ENCODE data around the gene NSL1. TPM values are rescaled to one million over a fixed set of nuclear protein-coding genes. Genes with fewer than 3 reads are reported as not detected.

The NSL1 gene
- total and polyA plus RNA-seq, 2 donors from 2014 or later, result 19.5 to 34.5 TPM

- Histone ChIP-seq H3K36me3 (ENCODE audit: control insufficient read depth in 2 of 3, insufficient read depth in 3 of 3, low read length in 3 of 3) (no peaks in the 10 kb centered on the region), H3K27ac (ENCODE audit: low read depth in 2 of 2, low read length in 2 of 2) (no peak overlapping the region), H3K9ac (ENCODE audit: low read length in 3 of 3) (no peak overlapping the region), H3K4me1 (ENCODE audit: control insufficient read depth in 2 of 3, insufficient read depth in 2 of 3, low read depth in 1 of 3, low read length in 3 of 3) (no peaks in the 10 kb centered on the region), H3K4me3 (ENCODE audit: low read length in 3 of 3) (no peak overlapping the region), H3K9me3 (ENCODE audit: control insufficient read depth in 2 of 3, insufficient read depth in 1 of 3, low read length in 3 of 3) (no peaks in the 10 kb centered on the region), H3K27me3 (ENCODE audit: control insufficient read depth, insufficient read depth, low read length) (no peaks in the 10 kb centered on the region)
- TF ChIP-seq CTCF (IDR thresholded peaks at IDR 0.05; ENCODE audit: borderline replicate concordance, extremely low read depth, insufficient read depth), result no peak
- intact Hi-C loops (cut with DNase I), result no loop called here
- FAIRE-seq (no peak), DNase-seq (no peak)
Observed at GRCh38 chr1:212680680-212681389, 110.7 kb downstream of the NSL1 start.

DNA sequence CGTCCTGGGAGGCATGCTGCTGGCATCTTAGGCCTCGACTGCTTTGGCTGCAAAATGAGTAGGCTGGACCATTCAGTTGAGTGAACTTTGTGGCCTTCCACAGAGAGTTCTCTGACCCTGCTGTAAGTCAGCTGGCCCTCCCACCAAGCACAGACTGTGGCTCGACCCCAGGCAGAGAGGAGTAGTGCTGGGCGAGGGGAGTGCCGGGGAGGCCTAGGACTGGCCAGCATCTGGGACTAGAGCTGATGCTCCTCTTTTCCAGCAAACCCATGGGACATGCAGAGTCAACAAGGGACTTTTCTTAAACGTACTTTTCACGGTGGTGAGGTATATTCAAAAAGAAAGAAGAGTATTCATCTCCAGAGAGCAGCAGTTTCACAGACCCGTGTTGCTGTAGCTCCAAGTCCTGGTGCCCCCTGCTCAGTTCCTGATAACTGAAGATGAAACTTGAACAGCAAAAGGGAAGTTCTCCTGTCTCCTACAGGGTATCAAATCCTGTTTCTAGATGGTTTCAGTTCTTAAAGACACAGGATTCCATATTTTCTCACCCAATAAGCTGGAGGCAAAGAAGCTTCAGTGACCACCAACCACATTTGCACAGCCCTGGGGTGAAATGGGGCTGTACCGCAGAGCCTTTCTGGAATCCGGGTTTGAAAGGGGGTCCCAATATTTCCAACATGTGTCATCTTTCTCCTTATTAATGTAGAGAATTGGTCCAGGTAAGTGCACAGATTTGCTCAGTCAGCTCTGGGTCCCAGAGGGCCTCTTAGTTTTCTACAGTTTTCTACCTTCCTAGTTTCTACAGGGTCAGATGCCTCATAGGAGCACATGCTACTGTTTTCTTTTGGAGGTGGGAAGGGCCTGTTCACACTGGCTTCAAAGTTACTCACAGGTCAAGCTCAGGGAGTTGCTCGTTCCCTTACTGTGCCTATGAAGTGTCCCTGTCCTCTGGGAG lies 112.8 kb downstream of the NSL1 start:
- Histone ChIP-seq H3K36me3 (ENCODE audit: control insufficient read depth in 2 of 3, insufficient read depth in 3 of 3, low read length in 3 of 3) (no peaks in the 10 kb centered on the region), H3K9me3 (ENCODE audit: control insufficient read depth in 2 of 3, insufficient read depth in 1 of 3, low read length in 3 of 3) (no peaks in the 10 kb centered on the region), H3K9ac (ENCODE audit: low read length in 3 of 3) (no peak overlapping the region), H3K27me3 (ENCODE audit: control insufficient read depth, insufficient read depth, low read length) (no peaks in the 10 kb centered on the region), H3K27ac (ENCODE audit: low read depth in 2 of 2, low read length in 2 of 2) (no peak overlapping the region), H3K4me3 (ENCODE audit: low read length in 3 of 3) (no peak overlapping the region), H3K4me1 (ENCODE audit: control insufficient read depth in 2 of 3, insufficient read depth in 2 of 3, low read depth in 1 of 3, low read length in 3 of 3) (no peaks in the 10 kb centered on the region)
- TF ChIP-seq CTCF (IDR thresholded peaks at IDR 0.05; ENCODE audit: borderline replicate concordance, extremely low read depth, insufficient read depth), result no peak
- intact Hi-C loops (cut with DNase I), result no loop called here
- no peak for FAIRE-seq
- DNase-seq, result no peak

DNA sequence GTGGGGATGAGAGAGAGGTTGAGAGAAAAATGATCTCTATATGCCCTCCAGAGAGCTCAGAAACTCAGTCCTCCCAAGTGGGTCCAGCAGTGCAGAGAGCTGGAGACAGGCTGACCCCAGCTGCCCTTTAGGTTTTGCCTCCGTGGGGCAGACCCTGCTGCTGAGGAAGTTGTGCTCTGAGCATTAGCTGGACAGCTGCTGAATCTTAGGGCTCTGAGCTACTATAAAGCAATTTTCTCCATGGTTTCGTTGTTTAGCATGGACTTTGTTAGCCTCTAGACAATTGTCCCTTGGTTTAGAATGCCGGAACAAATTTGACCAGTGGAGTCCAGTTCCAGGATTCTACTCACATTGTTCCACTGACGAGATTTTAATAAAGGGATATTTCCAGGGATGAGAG lies 114.0 kb downstream of the NSL1 start:
- no peak for DNase-seq
- no peaks in the 10 kb centered on the region for H3K4me1 ChIP-seq (ENCODE audit: control insufficient read depth in 2 of 3, insufficient read depth in 2 of 3, low read depth in 1 of 3, low read length in 3 of 3)
- no peaks in the 10 kb centered on the region for H3K27me3 ChIP-seq (ENCODE audit: control insufficient read depth, insufficient read depth, low read length)
- H3K27ac ChIP-seq (ENCODE audit: low read depth in 2 of 2, low read length in 2 of 2), result no peak overlapping the region
- intact Hi-C loops (cut with DNase I), result no loop called here
- H3K9ac ChIP-seq (ENCODE audit: low read length in 3 of 3), result no peak overlapping the region
- no peak for TF ChIP-seq CTCF (IDR thresholded peaks at IDR 0.05; ENCODE audit: borderline replicate concordance, extremely low read depth, insufficient read depth)
- no peak for FAIRE-seq
- no peaks in the 10 kb centered on the region for H3K9me3 ChIP-seq (ENCODE audit: control insufficient read depth in 2 of 3, insufficient read depth in 1 of 3, low read length in 3 of 3)
- no peaks in the 10 kb centered on the region for H3K36me3 ChIP-seq (ENCODE audit: control insufficient read depth in 2 of 3, insufficient read depth in 3 of 3, low read length in 3 of 3)
- no peak overlapping the region for H3K4me3 ChIP-seq (ENCODE audit: low read length in 3 of 3)
